Measurements from ENCODE around the gene DOCK10.

The DOCK10 gene

GRCh38 chr2:224883172-224883516, 159.1 kb downstream of the DOCK10 start:
- TF ChIP-seq CEBPB (IDR thresholded peaks at IDR 0.05) (no peak), FOXM1 (IDR thresholded peaks at IDR 0.05; ENCODE audit: borderline replicate concordance, low read depth) (no peak), MAX (IDR thresholded peaks at IDR 0.05) (no peak), NFIC (IDR thresholded peaks at IDR 0.05) (no peak), ZBTB7A (IDR thresholded peaks at IDR 0.05; ENCODE audit: low read depth) (no peak), CREB1 (IDR thresholded peaks at IDR 0.05; ENCODE audit: low read depth) (no peak), TEAD4 (IDR thresholded peaks at IDR 0.05) (no peak), TAF1 (IDR thresholded peaks at IDR 0.05; ENCODE audit: low read depth) (no peak), USF1 (IDR thresholded peaks at IDR 0.05) (no peak), RAD21 (IDR thresholded peaks at IDR 0.05; ENCODE audit: low read depth) (no peak), EGR1 (IDR thresholded peaks at IDR 0.05) (no peak), REST (IDR thresholded peaks at IDR 0.05; ENCODE audit: low read depth) (no peak), TCF12 (IDR thresholded peaks at IDR 0.05; ENCODE audit: low read depth) (no peak), YY1 (IDR thresholded peaks at IDR 0.05; ENCODE audit: low read depth) (no peak), EP300 (IDR thresholded peaks at IDR 0.05; ENCODE audit: borderline replicate concordance) (no peak)

- no peak for TF ChIP-seq NFIC (IDR thresholded peaks at IDR 0.05)
- no peak for TF ChIP-seq CEBPB (IDR thresholded peaks at IDR 0.05)
- no peak for TF ChIP-seq TAF1 (IDR thresholded peaks at IDR 0.05; ENCODE audit: low read depth)
- TF ChIP-seq YY1 (IDR thresholded peaks at IDR 0.05; ENCODE audit: low read depth) = no peak
- no peak for TF ChIP-seq EP300 (IDR thresholded peaks at IDR 0.05; ENCODE audit: borderline replicate concordance)
- no peak for TF ChIP-seq MAX (IDR thresholded peaks at IDR 0.05)
- no peak for TF ChIP-seq EGR1 (IDR thresholded peaks at IDR 0.05)
- TF ChIP-seq CREB1 (IDR thresholded peaks at IDR 0.05; ENCODE audit: low read depth) = no peak
- TF ChIP-seq TEAD4 (IDR thresholded peaks at IDR 0.05) = no peak
- TF ChIP-seq TCF12 (IDR thresholded peaks at IDR 0.05; ENCODE audit: low read depth) = no peak
- no peak for TF ChIP-seq RAD21 (IDR thresholded peaks at IDR 0.05; ENCODE audit: low read depth)
- no peak for TF ChIP-seq FOXM1 (IDR thresholded peaks at IDR 0.05; ENCODE audit: borderline replicate concordance, low read depth)
Measured at GRCh38 chr2:224882291-224883171, 159.7 kb downstream of the DOCK10 start.

GRCh38 chr2:224881846-224882245, 160.4 kb downstream of the DOCK10 start:
- no peak for TF ChIP-seq NFIC (IDR thresholded peaks at IDR 0.05)
- no peak for TF ChIP-seq TCF12 (IDR thresholded peaks at IDR 0.05; ENCODE audit: low read depth)
- no peak for TF ChIP-seq CEBPB (IDR thresholded peaks at IDR 0.05)
- no peak for TF ChIP-seq FOXM1 (IDR thresholded peaks at IDR 0.05; ENCODE audit: borderline replicate concordance, low read depth)

- TF ChIP-seq CREB1 (IDR thresholded peaks at IDR 0.05; ENCODE audit: low read depth) = no peak
- no peak for TF ChIP-seq TAF1 (IDR thresholded peaks at IDR 0.05; ENCODE audit: low read depth)
- no peak for TF ChIP-seq YY1 (IDR thresholded peaks at IDR 0.05; ENCODE audit: low read depth)
- TF ChIP-seq ZBTB7A (IDR thresholded peaks at IDR 0.05; ENCODE audit: low read depth) = no peak
- TF ChIP-seq MAX (IDR thresholded peaks at IDR 0.05) = no peak
- TF ChIP-seq NFIC (IDR thresholded peaks at IDR 0.05) = no peak
Measured at GRCh38 chr2:224876522-224876921, 165.7 kb downstream of the DOCK10 start.

- TF ChIP-seq TAF1 (IDR thresholded peaks at IDR 0.05; ENCODE audit: low read depth) (no peak), FOXM1 (IDR thresholded peaks at IDR 0.05; ENCODE audit: borderline replicate concordance, low read depth) (no peak), EP300 (IDR thresholded peaks at IDR 0.05; ENCODE audit: borderline replicate concordance) (no peak), CEBPB (IDR thresholded peaks at IDR 0.05) (no peak), RAD21 (IDR thresholded peaks at IDR 0.05; ENCODE audit: low read depth) (no peak), TCF12 (IDR thresholded peaks at IDR 0.05; ENCODE audit: low read depth) (no peak)
Measured at GRCh38 chr2:224875841-224876240, 166.4 kb downstream of the DOCK10 start.

- TF ChIP-seq ZBTB7A (IDR thresholded peaks at IDR 0.05; ENCODE audit: low read depth) (no peak), MAX (IDR thresholded peaks at IDR 0.05) (no peak), TCF12 (IDR thresholded peaks at IDR 0.05; ENCODE audit: low read depth) (no peak)
Measured at GRCh38 chr2:224875153-224875552, 167.1 kb downstream of the DOCK10 start.

GRCh38 chr2:224871813-224872212, 170.5 kb downstream of the DOCK10 start:
- no peak for TF ChIP-seq ZBTB7A (IDR thresholded peaks at IDR 0.05; ENCODE audit: low read depth)
- TF ChIP-seq FOXM1 (IDR thresholded peaks at IDR 0.05; ENCODE audit: borderline replicate concordance, low read depth) = no peak
- TF ChIP-seq TEAD4 (IDR thresholded peaks at IDR 0.05) = no peak
- TF ChIP-seq NFIC (IDR thresholded peaks at IDR 0.05) = no peak
- TF ChIP-seq YY1 (IDR thresholded peaks at IDR 0.05; ENCODE audit: low read depth) = no peak
- TF ChIP-seq TCF12 (IDR thresholded peaks at IDR 0.05; ENCODE audit: low read depth) = no peak
- TF ChIP-seq USF1 (IDR thresholded peaks at IDR 0.05) = no peak
- no peak for TF ChIP-seq TAF1 (IDR thresholded peaks at IDR 0.05; ENCODE audit: low read depth)
- TF ChIP-seq MAX (IDR thresholded peaks at IDR 0.05) = no peak
- TF ChIP-seq RAD21 (IDR thresholded peaks at IDR 0.05; ENCODE audit: low read depth) = no peak
- no peak for TF ChIP-seq EGR1 (IDR thresholded peaks at IDR 0.05)

All from Ishikawa (cell line).